Mammary epithelial cell (primary cell): ENCODE measurements around the gene BRSK1.

Experiments
- CTCF ChIP-seq, 2 donors: IDR thresholded peaks in 1 of 2; conservative IDR thresholded peaks in 1 of 2; 2 replicates each; pipeline ENCODE4 v1.5.1; 2011 to 2012; ENCODE audit warnings: inconsistent platforms in 2 of 2, low read length in 2 of 2, mild to moderate bottlenecking in 2 of 2, control low read depth in 1 of 2, low read depth in 1 of 2; ENCODE audit not compliant: insufficient read depth in 1 of 2; ENCODE audit errors: extremely low read depth in 1 of 2
- EZH2 ChIP-seq: IDR thresholded peaks from 2 replicates; pipeline ENCODE4 v1.6.1; 2012; ENCODE audit warnings: low read length, inconsistent platforms, borderline replicate concordance

GRCh38 chr19:55273978-55274707 is 9.7 kb upstream of the BRSK1 start:
- no peak for TF ChIP-seq CTCF (conservative IDR thresholded peaks at IDR 0.05 in 1 of 2, IDR thresholded peaks at IDR 0.05 in 1 of 2; ENCODE audit: extremely low read depth in 1 of 2, insufficient read depth in 1 of 2, low read depth in 1 of 2, low read length in 2 of 2)
- no peak for TF ChIP-seq EZH2
